ENCODE data around the gene CSTPP1.

The CSTPP1 gene

DNA sequence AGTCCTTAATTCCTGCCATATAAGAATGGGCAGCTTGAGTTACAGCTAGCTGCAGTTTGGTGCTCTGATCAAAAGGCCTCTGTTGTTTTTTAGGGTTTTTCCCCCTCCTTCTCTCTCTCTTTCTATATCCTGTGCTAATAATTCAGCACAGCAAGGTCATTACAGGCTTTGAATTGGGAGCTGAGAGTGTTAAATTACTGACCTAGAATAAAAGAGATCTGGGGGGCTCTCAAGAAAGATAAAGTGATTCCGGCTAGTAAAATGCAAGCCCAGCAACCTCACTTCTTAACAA is 84.9 kb downstream of the CSTPP1 start:
- H4K20me1 ChIP-seq, result no peaks in the 10 kb centered on the region; a peak in 1 of 22 replicates
- H3K27me3 ChIP-seq, result no peaks in the 10 kb centered on the region
- H3K4me2 ChIP-seq, result no peak overlapping the region
- no peaks in the 10 kb centered on the region for H3K4me1 ChIP-seq
- H3K36me3 ChIP-seq, result no peaks in the 10 kb centered on the region; a peak in 1 of 22 replicates
- H3K4me3 ChIP-seq, result no peak overlapping the region
- no peak overlapping the region for H3K9ac ChIP-seq
- H3K9me3 ChIP-seq (replicated peaks in 1 of 11), result peaks cover 0 to 12% (median 5%) of the 10 kb centered on the region in 11 experiments; a peak in 8 of 22 replicates
- H3K27ac ChIP-seq, result no peak overlapping the region
- TF ChIP-seq Cebpa-rat (IDR thresholded peaks at IDR 0.05), result no peak

DNA sequence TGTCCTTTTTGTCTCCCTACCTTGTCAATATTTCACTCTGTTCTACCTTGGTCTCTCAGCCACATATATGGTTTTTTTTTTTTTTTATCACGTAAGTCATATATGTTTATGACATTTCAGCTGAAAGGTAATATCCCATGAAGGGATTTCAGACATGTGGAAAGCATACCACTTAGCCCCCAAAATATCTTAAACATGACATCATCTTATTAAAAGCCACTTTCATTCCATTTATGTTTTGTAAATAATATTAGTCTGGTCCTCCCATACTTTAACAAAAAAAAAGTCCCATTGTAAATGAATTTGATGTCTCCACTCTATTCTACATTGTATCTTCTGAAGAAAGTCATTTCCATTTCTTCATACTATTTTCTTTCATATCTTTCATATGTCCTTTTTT is 85.4 kb downstream of the CSTPP1 start:
- Histone ChIP-seq H3K4me2 (no peak overlapping the region), H3K4me1 (no peaks in the 10 kb centered on the region), H3K9me3 (replicated peaks in 1 of 11) (peaks cover 0 to 12% (median 5%) of the 10 kb centered on the region in 11 experiments; a peak in 8 of 22 replicates)

DNA sequence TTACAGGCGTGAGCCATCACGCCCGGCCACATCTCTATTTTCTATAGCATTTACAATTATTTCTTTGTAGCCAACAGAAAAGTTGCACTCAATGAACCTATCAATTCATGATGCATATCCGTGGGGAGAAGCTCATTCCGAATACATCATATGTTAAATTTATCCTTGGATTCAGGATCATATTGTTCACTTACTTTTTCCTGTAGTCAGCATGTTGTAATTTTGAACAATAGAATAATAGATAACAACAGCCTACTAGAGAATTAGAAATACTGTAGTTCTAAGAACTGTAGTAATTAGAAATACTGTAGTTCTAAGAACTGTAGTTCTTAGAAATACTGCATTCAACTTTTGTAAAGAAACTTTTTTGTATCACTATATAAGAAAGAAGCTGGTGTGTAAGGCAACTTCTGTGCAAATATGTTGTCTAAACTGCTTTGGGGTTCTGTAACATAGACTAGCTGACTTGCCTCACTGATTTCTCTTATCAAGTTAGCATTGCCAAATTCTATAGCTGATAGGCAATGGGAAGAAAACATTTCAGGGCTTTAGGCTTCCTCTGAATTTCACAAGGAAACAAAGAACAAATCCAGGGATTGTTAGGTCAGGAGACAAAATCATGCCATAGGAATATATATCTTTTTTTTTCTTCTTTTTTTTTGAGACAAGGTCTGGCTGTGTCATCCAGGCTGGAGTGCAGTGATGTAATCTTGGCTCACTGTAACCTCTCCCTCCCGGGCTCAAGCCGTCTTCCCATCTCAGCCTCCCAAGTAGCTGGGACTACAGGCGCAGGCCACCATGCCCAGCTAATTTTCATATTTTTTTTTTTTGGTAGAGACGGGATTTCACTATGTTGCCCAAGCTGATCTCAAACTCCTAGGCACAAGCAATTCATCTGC is 91.9 kb downstream of the CSTPP1 start:
- H4K20me1 ChIP-seq, result no peaks in the 10 kb centered on the region
- no peak overlapping the region for H3K4me2 ChIP-seq
- no peak for TF ChIP-seq Cebpa-rat (IDR thresholded peaks at IDR 0.05)
- H3K9ac ChIP-seq, result no peak overlapping the region
- no peaks in the 10 kb centered on the region for H3K4me1 ChIP-seq
- no peak overlapping the region for H3K4me3 ChIP-seq
- no peak overlapping the region for H3K27ac ChIP-seq
- H3K27me3 ChIP-seq, result no peaks in the 10 kb centered on the region
- no peaks in the 10 kb centered on the region for H3K9me3 ChIP-seq (replicated peaks in 1 of 11)
- no peaks in the 10 kb centered on the region for H3K36me3 ChIP-seq

More for the DNA sequence above, 85.4 kb downstream of the CSTPP1 start:
- Histone ChIP-seq H4K20me1 (no peaks in the 10 kb centered on the region; a peak in 1 of 22 replicates), H3K9ac (no peak overlapping the region), H3K36me3 (no peaks in the 10 kb centered on the region; a peak in 1 of 22 replicates), H3K4me3 (no peak overlapping the region), H3K27me3 (no peaks in the 10 kb centered on the region), H3K27ac (no peak overlapping the region)
- TF ChIP-seq Cebpa-rat (IDR thresholded peaks at IDR 0.05), result no peak

DNA sequence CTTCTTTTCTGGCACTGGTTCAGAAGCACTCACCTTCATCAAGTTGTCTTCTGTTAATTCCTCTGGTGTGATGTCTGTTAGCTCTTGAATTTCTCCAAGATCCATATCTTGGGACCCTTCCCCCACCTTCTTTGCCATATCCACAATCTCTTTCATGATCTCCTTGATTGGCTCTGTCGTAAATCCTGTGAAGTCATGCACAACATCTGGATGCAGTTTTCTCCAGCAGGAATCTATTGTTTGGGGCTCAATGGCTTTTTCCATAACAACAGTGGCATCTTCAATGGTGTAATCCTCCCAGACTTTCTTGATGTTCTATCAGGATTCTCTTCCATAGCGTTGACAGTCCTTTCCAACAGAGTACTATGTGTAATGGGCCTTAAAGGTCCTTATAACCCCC is 96.9 kb downstream of the CSTPP1 start:
- Histone ChIP-seq H4K20me1 (no peaks in the 10 kb centered on the region), H3K27ac (no peak overlapping the region), H3K4me2 (no peak overlapping the region), H3K9me3 (replicated peaks in 1 of 11) (peaks cover 0 to 11% (median 6%) of the 10 kb centered on the region in 11 experiments; a peak in 8 of 22 replicates), H3K9ac (no peak overlapping the region), H3K36me3 (peaks cover 0 to 6% (median 0%) of the 10 kb centered on the region in 11 experiments; a peak in 1 of 22 replicates), H3K4me3 (no peak overlapping the region), H3K27me3 (no peaks in the 10 kb centered on the region), H3K4me1 (no peaks in the 10 kb centered on the region)
- no peak for TF ChIP-seq Cebpa-rat (IDR thresholded peaks at IDR 0.05)

DNA sequence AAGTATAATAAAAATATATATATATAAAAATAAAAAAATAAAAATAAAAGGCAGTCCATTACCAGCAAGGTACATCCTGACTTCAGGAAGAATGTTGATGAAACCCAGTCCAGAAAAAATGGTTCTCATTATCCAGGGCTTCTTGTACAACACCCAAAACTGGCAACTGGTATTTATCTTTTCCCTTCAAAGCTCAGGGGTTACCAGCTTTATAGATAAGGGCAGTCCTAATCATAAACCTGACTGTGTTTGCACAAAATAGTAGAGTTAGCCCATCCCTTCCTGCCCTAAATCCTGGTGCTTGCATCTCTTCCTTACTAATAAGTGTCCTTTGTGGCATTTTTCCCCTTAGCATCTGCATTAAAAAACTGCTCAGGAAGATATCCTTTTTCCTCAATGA is 97.5 kb downstream of the CSTPP1 start:
- Histone ChIP-seq H3K27ac (no peak overlapping the region), H3K4me2 (no peak overlapping the region), H3K4me1 (no peaks in the 10 kb centered on the region), H4K20me1 (no peaks in the 10 kb centered on the region), H3K9me3 (replicated peaks in 1 of 11) (peaks cover 0 to 11% (median 6%) of the 10 kb centered on the region in 11 experiments; a peak in 8 of 22 replicates), H3K27me3 (no peaks in the 10 kb centered on the region), H3K36me3 (peaks cover 0 to 6% (median 0%) of the 10 kb centered on the region in 11 experiments; a peak in 1 of 22 replicates), H3K4me3 (no peak overlapping the region), H3K9ac (no peak overlapping the region)
- no peak for TF ChIP-seq Cebpa-rat (IDR thresholded peaks at IDR 0.05)

DNA sequence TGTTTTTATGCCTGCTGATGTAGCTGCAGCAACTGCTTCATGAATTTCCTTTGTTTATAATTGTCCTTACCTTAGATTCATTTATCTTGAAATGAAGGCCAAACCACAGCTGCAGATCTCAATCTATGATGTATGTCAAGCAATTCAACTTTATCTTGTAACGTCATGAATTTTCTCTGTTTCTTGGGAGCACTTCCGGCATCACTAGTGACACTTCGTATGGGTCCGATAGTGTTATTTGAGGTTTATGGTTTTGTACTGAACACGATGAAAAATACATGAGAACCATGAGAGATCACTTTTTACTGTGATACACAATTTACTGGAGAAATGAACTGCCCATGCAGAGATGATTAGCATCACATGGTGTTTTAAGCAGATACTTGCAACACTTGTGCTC is 98.5 kb downstream of the CSTPP1 start:
- no peak overlapping the region for H3K9ac ChIP-seq
- H3K36me3 ChIP-seq, result peaks cover 0 to 6% (median 0%) of the 10 kb centered on the region in 11 experiments; a peak in 1 of 22 replicates
- peaks cover 0 to 11% (median 6%) of the 10 kb centered on the region in 11 experiments; a peak in 8 of 22 replicates for H3K9me3 ChIP-seq (replicated peaks in 1 of 11)
- H3K27ac ChIP-seq, result no peak overlapping the region
- no peak for TF ChIP-seq Cebpa-rat (IDR thresholded peaks at IDR 0.05)
- no peaks in the 10 kb centered on the region for H3K27me3 ChIP-seq
- no peaks in the 10 kb centered on the region for H3K4me1 ChIP-seq
- no peaks in the 10 kb centered on the region for H4K20me1 ChIP-seq
- no peak overlapping the region for H3K4me2 ChIP-seq
- H3K4me3 ChIP-seq, result no peak overlapping the region

DNA sequence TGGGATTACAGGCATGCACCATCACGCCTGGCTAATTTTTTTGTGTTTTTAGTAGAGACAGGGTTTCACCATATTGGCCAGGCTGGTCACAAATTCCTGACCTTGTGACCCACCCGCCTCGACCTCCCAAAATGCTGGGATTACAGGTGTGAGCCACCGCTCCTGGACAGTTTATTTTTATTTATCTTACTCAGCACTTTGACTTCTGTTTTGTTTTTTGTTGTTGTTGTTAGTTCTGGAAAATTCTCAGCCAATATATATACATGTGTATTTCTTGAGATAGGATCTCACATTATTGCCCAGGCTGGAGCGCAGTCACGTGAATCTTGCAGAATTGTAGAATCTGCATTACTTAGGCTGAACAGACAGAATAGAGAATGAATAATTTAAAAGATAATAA is 107.6 kb downstream of the CSTPP1 start:
- Histone ChIP-seq H3K4me3 (no peak overlapping the region), H4K20me1 (no peaks in the 10 kb centered on the region), H3K4me2 (no peak overlapping the region), H3K4me1 (no peaks in the 10 kb centered on the region), H3K36me3 (no peaks in the 10 kb centered on the region), H3K27me3 (no peaks in the 10 kb centered on the region), H3K9me3 (replicated peaks in 1 of 11) (no peaks in the 10 kb centered on the region), H3K9ac (no peak overlapping the region), H3K27ac (no peak overlapping the region)
- TF ChIP-seq Cebpa-rat (IDR thresholded peaks at IDR 0.05), result no peak

DNA sequence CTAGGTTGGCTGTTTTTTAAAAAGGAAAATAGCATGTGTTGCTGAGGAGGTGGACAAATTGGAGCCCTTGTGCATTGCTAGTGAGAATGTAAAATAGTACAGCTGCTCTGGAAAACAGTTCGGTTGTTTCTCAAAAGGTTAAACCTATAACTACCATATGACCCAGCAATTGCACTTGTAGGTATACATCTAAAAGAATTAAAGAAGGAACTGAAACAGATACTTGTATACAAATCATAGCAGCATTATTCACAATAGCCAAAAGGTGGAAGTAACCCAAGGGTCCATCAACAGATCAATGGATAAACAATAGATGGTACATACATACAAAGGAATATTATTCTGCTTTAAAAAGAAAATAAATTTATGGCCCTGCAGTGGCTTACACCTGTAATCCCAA is 111.4 kb downstream of the CSTPP1 start:
- Histone ChIP-seq H3K27me3 (no peaks in the 10 kb centered on the region), H3K4me3 (no peak overlapping the region), H3K4me1 (no peaks in the 10 kb centered on the region), H3K36me3 (peaks cover 0 to 5% (median 4%) of the 10 kb centered on the region in 11 experiments; a peak in 4 of 22 replicates), H3K9me3 (replicated peaks in 1 of 11) (no peaks in the 10 kb centered on the region; a peak in 1 of 22 replicates), H4K20me1 (no peaks in the 10 kb centered on the region), H3K9ac (no peak overlapping the region), H3K27ac (no peak overlapping the region), H3K4me2 (no peak overlapping the region)
- TF ChIP-seq Cebpa-rat (IDR thresholded peaks at IDR 0.05), result no peak

DNA sequence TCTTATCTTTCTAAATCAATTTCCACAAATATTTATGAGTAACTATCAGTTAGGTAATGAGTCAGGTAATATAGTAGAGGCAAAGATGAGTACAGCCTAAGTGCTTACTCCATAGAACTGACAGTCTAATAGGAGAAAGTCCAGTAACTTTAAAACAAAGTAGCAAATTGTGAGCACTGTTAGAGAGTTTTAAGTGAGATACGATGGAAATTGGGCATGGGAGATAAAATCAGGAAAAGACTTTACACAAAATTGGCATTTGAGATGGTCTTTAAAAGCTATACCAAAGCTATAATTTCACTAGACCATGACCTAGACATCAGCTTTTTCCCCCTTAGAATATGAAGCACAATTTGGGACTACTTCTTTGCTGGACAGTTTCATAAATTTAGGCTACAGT is 113.7 kb downstream of the CSTPP1 start:
- Histone ChIP-seq H3K9ac (no peak overlapping the region), H3K4me3 (no peak overlapping the region)

More for the DNA sequence above, 113.7 kb downstream of the CSTPP1 start:
- Histone ChIP-seq H3K9me3 (replicated peaks in 1 of 11) (no peaks in the 10 kb centered on the region; a peak in 1 of 22 replicates), H3K36me3 (peaks cover 4 to 14% (median 8%) of the 10 kb centered on the region in 11 experiments; a peak in 10 of 22 replicates), H3K4me1 (no peaks in the 10 kb centered on the region), H4K20me1 (no peaks in the 10 kb centered on the region), H3K4me2 (no peak overlapping the region), H3K27ac (no peak overlapping the region), H3K27me3 (no peaks in the 10 kb centered on the region)
- no peak for TF ChIP-seq Cebpa-rat (IDR thresholded peaks at IDR 0.05)
